Right lobe of liver (tissue), 6 donors: ENCODE measurements around the gene MYRF. TPM values are rescaled to one million over a fixed set of nuclear protein-coding genes. Genes with fewer than 3 reads are reported as not detected.

Experiments
- ATAC-seq, 4 donors: fragments of 200-7000 bp; cut with Tn5 transposase; one replicate each; pipeline ENCODE4 v1.9.1; 2020; ENCODE audit warnings: mild to moderate bottlenecking in 4 of 4, moderate library complexity in 4 of 4
- DNase-seq, 3 donors: peaks; one replicate each; pipeline ENCODE4 v3.0.0-alpha.2; 2020
- H3K27ac ChIP-seq, 3 donors: fragments of 200-600 bp; one replicate each; pipeline ENCODE4 v1.8.0; 2022
- H3K27me3 ChIP-seq, 2 donors: fragments of 200-600 bp; one replicate each; pipeline ENCODE4 v1.8.0; 2022
- H3K36me3 ChIP-seq, 4 donors: fragments of 200-600 bp; sonication (generic) in 1 of 4; one replicate each; pipeline versions ENCODE4 v1.5.1 to v1.8.0; 2017 to 2022; ENCODE audit warnings: control low read depth in 1 of 4
- H3K4me1 ChIP-seq, 4 donors: fragments of 200-600 bp; sonication (generic) in 1 of 4; one replicate each; pipeline versions ENCODE4 v1.5.1 to v1.8.0; 2017 to 2022; ENCODE audit warnings: control low read depth in 1 of 4
- H3K4me3 ChIP-seq, 3 donors: fragments of 200-600 bp; one replicate each; pipeline ENCODE4 v1.8.0; 2022
- H3K9me3 ChIP-seq, 4 donors: fragments of 200-600 bp; sonication (generic) in 1 of 4; one replicate each; pipeline versions ENCODE4 v1.5.1 to v1.8.0; 2017 to 2022; ENCODE audit warnings: control low read depth in 1 of 4
- POLR2A ChIP-seq: fragments of 450-650 bp; IDR thresholded peaks from one replicate; pipeline ENCODE4 v1.6.1; 2017; ENCODE audit warnings: antibody characterized with exemption, mild to moderate bottlenecking
- WGBS: methylation state at CpG from one replicate; pipeline ENCODE4 v1.1.6; 2018; ENCODE audit warnings: low coverage, low lambda C conversion rate; ENCODE audit not compliant: insufficient coverage; ENCODE audit errors: missing lambda C conversion rate; 5-methylcytosine and 5-hydroxymethylcytosine counted together
- intact Hi-C, 2 donors: fragments of 100-400 bp; cut with DNase I; formaldehyde crosslinking; loops; one replicate each; pipeline versions ENCODE4 v1.11.2 to v1.14.1; 2022
- total RNA-seq, 6 experiments: library from RNA; depleted of rRNA in 2 of 6; stranded (reverse); fragments of >200 nt in 2 of 6; fragmentation: NEBNext Ultra II Directional in 3 of 6; extraction: Animal tissue kit (Norgen Biotek cat#: 25700) in 3 of 6; gene quantifications; one replicate each; pipeline versions ENCODE4 v1.1.0 to v1.2.4, GENCODE V29; 2016 to 2023
- TF ChIP-seq, protein P1 (sequence below), 4 donors: fragments of 200-600 bp in 3 of 4; fragments of 450-650 bp in 1 of 4; IDR thresholded peaks; one replicate each; pipeline versions ENCODE4 v1.5.1 to v1.8.0; 2016 to 2022; ENCODE audit warnings: antibody characterized with exemption in 4 of 4, mild to moderate bottlenecking in 2 of 4
- donor health status: DM: no; HTN: yes; CAD: no.
- donor health status: DM: no; HTN: no; CAD: no.
- donor health status: DM: no; HTN: no; CAD: no.
- donor health status: DM: no; HTN: yes; CAD: no.
- donor health status: DM: no; HTN: yes; CAD: no.

The MYRF gene
- total RNA-seq, 6 experiments from 2014 or later = 7.6 to 16.4 (median 11.6) TPM

DNA sequence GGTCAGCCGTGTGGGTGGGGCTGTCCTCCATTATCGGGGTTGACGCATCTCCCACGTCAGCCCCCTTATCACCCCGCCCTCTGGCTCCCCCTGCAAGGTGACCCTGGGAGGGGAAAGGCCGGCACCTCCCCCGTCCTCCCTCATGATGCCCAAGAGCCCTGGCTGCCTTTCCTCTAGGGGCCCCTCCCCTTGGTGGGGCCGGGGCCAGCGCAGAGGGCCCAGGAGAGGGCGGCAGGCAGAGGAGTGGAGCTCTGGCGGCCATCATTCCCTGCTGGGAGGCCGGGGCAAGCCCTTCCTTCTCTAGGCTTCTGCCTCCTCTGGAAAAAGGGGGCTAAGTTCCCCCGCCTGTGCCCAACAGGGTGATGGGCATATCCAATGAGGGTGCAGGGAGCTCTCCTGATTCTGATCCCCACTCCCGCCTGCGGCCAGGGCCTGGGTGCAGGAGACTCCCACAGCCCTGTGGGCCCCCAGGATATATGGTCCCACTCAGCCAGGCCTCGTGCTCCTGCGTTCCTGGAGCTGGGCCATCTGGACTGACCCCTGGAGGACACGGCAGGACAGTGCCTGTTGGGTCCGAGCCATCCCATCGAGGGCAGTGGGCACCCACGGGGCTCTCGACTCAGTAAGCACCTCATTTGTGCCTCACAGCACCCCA, 12.3 kb downstream of the MYRF start:
- DNase-seq = no peak

DNA sequence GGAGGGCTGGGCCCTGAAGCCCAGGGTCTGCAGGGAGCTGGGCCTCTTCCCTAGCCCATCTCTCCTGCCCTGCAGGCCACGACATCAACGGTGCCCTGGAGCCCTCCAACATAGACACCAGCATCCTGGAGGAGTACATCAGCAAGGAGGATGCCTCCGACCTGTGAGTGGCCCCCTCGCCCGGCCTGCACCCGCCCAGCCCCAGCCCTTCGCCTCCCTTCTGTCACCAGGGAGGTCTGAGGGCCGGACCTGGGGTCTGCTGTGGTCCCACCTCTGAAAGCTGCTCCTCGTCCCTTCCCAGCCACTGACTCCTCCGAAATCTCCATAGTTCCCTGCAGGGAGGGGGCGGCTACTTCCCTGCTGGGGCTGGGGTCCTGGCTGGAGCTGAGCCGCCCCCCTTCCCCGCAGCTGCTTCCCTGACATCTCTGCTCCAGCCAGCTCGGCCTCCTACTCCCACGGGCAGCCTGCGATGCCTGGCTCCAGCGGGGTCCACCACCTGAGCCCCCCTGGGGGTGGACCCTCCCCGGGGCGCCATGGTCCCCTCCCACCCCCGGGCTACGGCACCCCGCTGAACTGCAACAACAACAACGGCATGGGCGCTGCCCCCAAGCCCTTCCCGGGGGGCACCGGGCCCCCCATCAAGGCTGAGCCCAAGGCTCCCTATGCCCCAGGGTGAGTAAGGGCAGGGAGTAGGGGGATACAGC, 13.3 kb downstream of the MYRF start:
- ATAC-seq (no peak), DNase-seq (no peak)
- Histone ChIP-seq H3K9me3 (no peaks in the 10 kb centered on the region), H3K27me3 (no peaks in the 10 kb centered on the region), H3K4me3 (no peak overlapping the region), H3K36me3 (no peaks in the 10 kb centered on the region), H3K27ac (peak overlapping the region; percentile 50 to 68 (median 60)), H3K4me1 (peaks cover 0 to 31% (median 6%) of the 10 kb centered on the region in 4 donors)
- whole genome bisulfite sequencing = no CpG with 5 or more reads among the region's 26 CpGs
- intact Hi-C loops = no loop called here
- TF ChIP-seq POLR2A = no peak
- TF ChIP-seq, protein P1, sequence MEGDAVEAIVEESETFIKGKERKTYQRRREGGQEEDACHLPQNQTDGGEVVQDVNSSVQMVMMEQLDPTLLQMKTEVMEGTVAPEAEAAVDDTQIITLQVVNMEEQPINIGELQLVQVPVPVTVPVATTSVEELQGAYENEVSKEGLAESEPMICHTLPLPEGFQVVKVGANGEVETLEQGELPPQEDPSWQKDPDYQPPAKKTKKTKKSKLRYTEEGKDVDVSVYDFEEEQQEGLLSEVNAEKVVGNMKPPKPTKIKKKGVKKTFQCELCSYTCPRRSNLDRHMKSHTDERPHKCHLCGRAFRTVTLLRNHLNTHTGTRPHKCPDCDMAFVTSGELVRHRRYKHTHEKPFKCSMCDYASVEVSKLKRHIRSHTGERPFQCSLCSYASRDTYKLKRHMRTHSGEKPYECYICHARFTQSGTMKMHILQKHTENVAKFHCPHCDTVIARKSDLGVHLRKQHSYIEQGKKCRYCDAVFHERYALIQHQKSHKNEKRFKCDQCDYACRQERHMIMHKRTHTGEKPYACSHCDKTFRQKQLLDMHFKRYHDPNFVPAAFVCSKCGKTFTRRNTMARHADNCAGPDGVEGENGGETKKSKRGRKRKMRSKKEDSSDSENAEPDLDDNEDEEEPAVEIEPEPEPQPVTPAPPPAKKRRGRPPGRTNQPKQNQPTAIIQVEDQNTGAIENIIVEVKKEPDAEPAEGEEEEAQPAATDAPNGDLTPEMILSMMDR (IDR thresholded peaks at IDR 0.05) = no peak

More for the DNA sequence above, 12.3 kb downstream of the MYRF start:
- Histone ChIP-seq H3K27ac (no peak overlapping the region), H3K36me3 (no peaks in the 10 kb centered on the region), H3K4me1 (peaks cover 0 to 31% (median 6%) of the 10 kb centered on the region in 4 donors), H3K9me3 (no peaks in the 10 kb centered on the region), H3K4me3 (no peak overlapping the region), H3K27me3 (no peaks in the 10 kb centered on the region)
- no CpG with 5 or more reads among the region's 22 CpGs for WGBS
- ATAC-seq = peak in 1 of 4 donors; percentile 5
- TF ChIP-seq POLR2A = no peak
- TF ChIP-seq, protein P1 (IDR thresholded peaks at IDR 0.05) = peak in 1 of 4 donors; percentile 7
- intact Hi-C loops = no loop called here

DNA sequence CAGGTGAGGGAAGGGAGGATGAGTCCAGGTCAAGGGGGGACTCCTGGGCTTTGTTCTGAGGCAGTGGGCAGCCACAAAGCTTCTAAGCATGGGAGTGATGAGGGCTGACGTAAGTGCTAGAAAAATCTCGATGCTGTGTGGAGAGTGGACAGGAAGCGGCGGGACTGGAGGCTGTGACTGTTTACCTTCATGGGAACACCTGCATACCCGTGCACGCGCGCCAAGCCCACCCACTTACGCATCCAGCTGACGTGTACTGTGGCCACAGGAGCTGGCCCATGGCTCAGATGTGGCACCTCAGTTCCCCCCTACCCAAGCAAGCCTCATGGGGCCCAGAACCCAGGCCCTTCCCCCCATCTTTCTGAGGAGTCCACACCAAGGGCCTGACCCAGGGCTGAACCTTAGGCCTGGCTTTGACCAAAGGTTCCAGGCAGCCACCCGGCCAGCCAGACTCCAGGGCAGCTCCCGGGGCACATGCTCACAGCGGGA, 14.0 kb downstream of the MYRF start:
- H3K27me3 ChIP-seq = no peaks in the 10 kb centered on the region

DNA sequence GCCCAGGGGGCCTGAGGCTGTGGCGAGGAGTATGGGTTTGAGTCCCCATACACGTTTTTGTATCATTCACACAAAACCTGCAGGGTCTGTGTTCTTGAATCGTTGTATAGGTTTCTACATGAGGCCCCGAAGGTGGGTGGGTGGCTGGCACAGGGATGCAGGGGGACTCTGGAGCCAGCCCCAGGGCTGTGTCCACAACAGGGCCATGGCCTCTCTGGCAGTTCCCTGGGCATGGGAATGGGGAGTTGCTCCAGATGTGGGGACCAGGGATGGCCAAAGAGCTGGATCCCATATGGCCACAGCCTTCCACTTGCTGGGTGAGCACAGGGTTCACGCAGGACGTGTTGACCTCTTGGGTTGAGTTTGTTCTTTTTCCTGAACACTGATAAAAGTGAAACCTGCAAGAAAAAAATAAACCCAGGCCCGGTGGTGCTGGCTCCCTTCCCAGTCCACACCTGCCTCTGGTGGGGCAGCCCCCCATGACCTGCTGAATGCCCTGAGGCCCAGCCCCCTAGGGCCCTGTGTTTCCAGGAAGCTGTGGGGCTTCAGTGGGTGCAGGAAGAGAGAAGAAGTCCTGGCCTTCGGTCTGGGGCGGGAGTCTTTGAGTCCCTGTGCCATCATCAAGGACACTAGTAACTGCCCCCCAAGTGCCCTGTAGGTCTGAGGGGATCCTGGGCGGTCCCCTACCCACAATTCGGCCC, 16.1 kb downstream of the MYRF start:
- no peak for TF ChIP-seq POLR2A
- TF ChIP-seq, protein P1 (IDR thresholded peaks at IDR 0.05) = no peak
- peaks cover 0 to 37% (median 6%) of the 10 kb centered on the region in 4 donors for H3K4me1 ChIP-seq
- no peak overlapping the region for H3K4me3 ChIP-seq
- no peaks in the 10 kb centered on the region for H3K36me3 ChIP-seq
- intact Hi-C loops = no loop called here
- H3K27me3 ChIP-seq = no peaks in the 10 kb centered on the region
- H3K27ac ChIP-seq = peak overlapping the region in 1 of 3 donors; percentile 37
- H3K9me3 ChIP-seq = no peaks in the 10 kb centered on the region
- no peak for DNase-seq
- ATAC-seq = peak in 1 of 4 donors; percentile 27
- WGBS = 68% methylated on average over 4 of the region's 11 CpGs

More for the DNA sequence above, 14.0 kb downstream of the MYRF start:
- peaks cover 0 to 31% (median 6%) of the 10 kb centered on the region in 4 donors for H3K4me1 ChIP-seq
- TF ChIP-seq POLR2A = peak; percentile 56
- TF ChIP-seq, protein P1 (IDR thresholded peaks at IDR 0.05) = no peak
- 20% methylated on average over 1 of the region's 13 CpGs for WGBS
- DNase-seq = peak; percentile 70 to 82 (median 79)
- no peaks in the 10 kb centered on the region for H3K36me3 ChIP-seq
- peak; percentile 38 to 87 (median 72) for ATAC-seq
- intact Hi-C loops = no loop called here
- H3K27ac ChIP-seq = peak overlapping the region; percentile 50 to 68 (median 60)
- H3K4me3 ChIP-seq = no peak overlapping the region
- no peaks in the 10 kb centered on the region for H3K9me3 ChIP-seq
